Panc1 (cell line): ENCODE measurements around the gene SPATA6L. TPM values are rescaled to one million over a fixed set of nuclear protein-coding genes. Genes with fewer than 3 reads are reported as not detected.

Experiments
- ATAC-seq: fragments of 200-7000 bp; cut with Tn5 transposase; 2 replicates; pipeline ENCODE4 v1.9.1; 2020; ENCODE audit warnings: mild to moderate bottlenecking, moderate library complexity
- BruUV-seq: library from RNA; stranded (reverse); fragments of 400-500 nt; replicated peaks from 2 replicates; lab custom pipeline; 2021; lab: Mats Ljungman, UMichigan
- CTCF ChIA-PET: fragments of 300-600 bp; sonication (Branson Sonifier 250); formaldehyde crosslinking; loops from one replicate; lab custom pipeline; 2022; ENCODE audit warnings: antibody characterized with exemption; lab: Charles Lee
- POLR2A ChIA-PET: fragments of 300-600 bp; sonication (Branson Sonifier 250); formaldehyde crosslinking; loops from one replicate; lab custom pipeline; 2022; ENCODE audit warnings: antibody characterized with exemption; lab: Charles Lee
- DNase-seq: peaks from one replicate; pipeline ENCODE4 v3.0.0-alpha.2; 2010; ENCODE audit warnings: low read depth, low spot score
- H3K27ac ChIP-seq: 2 replicates; pipeline ENCODE4 v1.5.1; 2011; ENCODE audit warnings: mild to moderate bottlenecking, low read length, inconsistent platforms
- H3K27me3 ChIP-seq: fragments of 200-500 bp; sonication (Bioruptor generic); 2 replicates; pipeline ENCODE4 v1.6.0; 2014; ENCODE audit warnings: low read length, inconsistent platforms; ENCODE audit not compliant: control insufficient read depth, insufficient read depth
- H3K36me3 ChIP-seq: fragments of 200-500 bp; sonication (Bioruptor generic); 2 replicates; pipeline ENCODE4 v1.5.1; 2014; ENCODE audit warnings: inconsistent platforms, mild to moderate bottlenecking, low read length, moderate library complexity; ENCODE audit not compliant: control insufficient read depth, insufficient read depth
- H3K4me1 ChIP-seq: 2 replicates; pipeline ENCODE4 v1.5.1; 2011; ENCODE audit warnings: inconsistent platforms, mild to moderate bottlenecking, low read length, moderate library complexity; ENCODE audit not compliant: control insufficient read depth, insufficient read depth
- H3K4me3 ChIP-seq, 2 experiments: 2 replicates each; pipeline ENCODE4 v1.5.1; 2011 to 2012; ENCODE audit warnings: low read depth in 2 of 2, low read length in 2 of 2, mild to moderate bottlenecking in 2 of 2, inconsistent platforms in 1 of 2, moderate library complexity in 1 of 2
- H3K9me3 ChIP-seq: fragments of 200-500 bp; sonication (Bioruptor generic); 2 replicates; pipeline ENCODE4 v1.5.1; 2014; ENCODE audit warnings: low read depth, mild to moderate bottlenecking, inconsistent platforms, low read length, moderate library complexity; ENCODE audit not compliant: control insufficient read depth, insufficient read depth
- POLR2AphosphoS5 ChIP-seq: IDR thresholded peaks from 2 replicates; pipeline ENCODE4 v1.6.1; 2012; ENCODE audit warnings: mild to moderate bottlenecking, low read depth, low read length, moderate library complexity
- SIN3A ChIP-seq: IDR thresholded peaks from 2 replicates; pipeline ENCODE4 v1.6.1; 2012; ENCODE audit warnings: low read depth, mild to moderate bottlenecking, low read length, moderate library complexity, borderline replicate concordance; ENCODE audit not compliant: insufficient read depth
- TCF7L2 ChIP-seq: IDR thresholded peaks from 2 replicates; pipeline ENCODE4 v1.6.1; 2011; ENCODE audit warnings: mild to moderate bottlenecking, low read depth, low read length, inconsistent platforms
- in situ Hi-C: cut with HindIII; loops from 2 replicates; pipeline ENCODE4 v1.10.0; 2016; ENCODE audit warnings: low sequenced_read_pairs, low pct_unique_long_range_greater_than_20kb
- intact Hi-C: fragments of 100-400 bp; cut with micrococcal nuclease; formaldehyde crosslinking; loops from one replicate; pipeline ENCODE4 v1.10.0; 2022; ENCODE audit not compliant: unreplicated experiment
- total RNA-seq: library from RNA; stranded (reverse); gene quantifications from one replicate; pipeline ENCODE4 v1.2.1, GENCODE V29; 2021; ENCODE audit not compliant: unreplicated experiment
- TF ChIP-seq, protein P1 (sequence below): fragments of 450-650 bp; IDR thresholded peaks from 2 replicates; pipeline ENCODE4 v1.5.1; 2017; ENCODE audit warnings: mild to moderate bottlenecking
- TF ChIP-seq, protein P2 (sequence below), 2 experiments: IDR thresholded peaks; 2 replicates each; pipeline ENCODE4 v1.6.1; 2011 to 2012; ENCODE audit warnings: low read depth in 2 of 2, control low read depth in 1 of 2, low read length in 1 of 2, mild to moderate bottlenecking in 1 of 2, moderate library complexity in 1 of 2; ENCODE audit not compliant: insufficient read depth in 1 of 2

SPATA6L gene
- total RNA-seq, 1 experiment from 2014 or later, result 0.13 TPM

DNA sequence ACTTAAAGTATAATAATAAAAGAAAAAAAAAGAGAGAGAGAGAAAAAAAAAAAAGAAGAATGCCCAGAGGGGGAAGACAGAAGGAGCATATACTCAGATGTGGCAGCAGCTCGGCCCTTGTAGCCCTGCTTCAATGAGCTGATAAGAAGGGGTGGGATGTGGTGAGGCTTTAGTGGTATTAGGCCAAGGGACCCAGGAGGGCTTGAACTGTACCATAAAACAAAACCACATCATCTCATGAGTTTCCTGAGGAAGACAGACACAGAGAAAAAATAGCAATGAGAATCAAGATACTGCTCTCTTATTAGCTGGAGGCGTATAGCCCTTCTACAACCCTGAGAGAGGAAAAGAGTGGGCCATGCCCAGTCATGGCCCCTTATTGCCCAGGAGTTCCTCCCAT is 103.2 kb downstream of the SPATA6L start:
- in situ Hi-C loops (no loop called here), intact Hi-C loops (no loop called here)
- Histone ChIP-seq H3K4me3 (no peak overlapping the region), H3K27ac (no peak overlapping the region), H3K36me3 (no peaks in the 10 kb centered on the region), H3K4me1 (no peaks in the 10 kb centered on the region), H3K27me3 (no peaks in the 10 kb centered on the region), H3K9me3 (no peaks in the 10 kb centered on the region)
- no peak for ATAC-seq
- BruUV-seq, result no TSS peak
- no peak for TF ChIP-seq SIN3A
- no peak for TF ChIP-seq POLR2AphosphoS5
- TF ChIP-seq, protein P1, sequence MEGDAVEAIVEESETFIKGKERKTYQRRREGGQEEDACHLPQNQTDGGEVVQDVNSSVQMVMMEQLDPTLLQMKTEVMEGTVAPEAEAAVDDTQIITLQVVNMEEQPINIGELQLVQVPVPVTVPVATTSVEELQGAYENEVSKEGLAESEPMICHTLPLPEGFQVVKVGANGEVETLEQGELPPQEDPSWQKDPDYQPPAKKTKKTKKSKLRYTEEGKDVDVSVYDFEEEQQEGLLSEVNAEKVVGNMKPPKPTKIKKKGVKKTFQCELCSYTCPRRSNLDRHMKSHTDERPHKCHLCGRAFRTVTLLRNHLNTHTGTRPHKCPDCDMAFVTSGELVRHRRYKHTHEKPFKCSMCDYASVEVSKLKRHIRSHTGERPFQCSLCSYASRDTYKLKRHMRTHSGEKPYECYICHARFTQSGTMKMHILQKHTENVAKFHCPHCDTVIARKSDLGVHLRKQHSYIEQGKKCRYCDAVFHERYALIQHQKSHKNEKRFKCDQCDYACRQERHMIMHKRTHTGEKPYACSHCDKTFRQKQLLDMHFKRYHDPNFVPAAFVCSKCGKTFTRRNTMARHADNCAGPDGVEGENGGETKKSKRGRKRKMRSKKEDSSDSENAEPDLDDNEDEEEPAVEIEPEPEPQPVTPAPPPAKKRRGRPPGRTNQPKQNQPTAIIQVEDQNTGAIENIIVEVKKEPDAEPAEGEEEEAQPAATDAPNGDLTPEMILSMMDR, result no peak
- no peak for TF ChIP-seq TCF7L2
- ChIA-PET POLR2A (no interaction called here), CTCF (no interaction called here)
- DNase-seq, result no peak

DNA sequence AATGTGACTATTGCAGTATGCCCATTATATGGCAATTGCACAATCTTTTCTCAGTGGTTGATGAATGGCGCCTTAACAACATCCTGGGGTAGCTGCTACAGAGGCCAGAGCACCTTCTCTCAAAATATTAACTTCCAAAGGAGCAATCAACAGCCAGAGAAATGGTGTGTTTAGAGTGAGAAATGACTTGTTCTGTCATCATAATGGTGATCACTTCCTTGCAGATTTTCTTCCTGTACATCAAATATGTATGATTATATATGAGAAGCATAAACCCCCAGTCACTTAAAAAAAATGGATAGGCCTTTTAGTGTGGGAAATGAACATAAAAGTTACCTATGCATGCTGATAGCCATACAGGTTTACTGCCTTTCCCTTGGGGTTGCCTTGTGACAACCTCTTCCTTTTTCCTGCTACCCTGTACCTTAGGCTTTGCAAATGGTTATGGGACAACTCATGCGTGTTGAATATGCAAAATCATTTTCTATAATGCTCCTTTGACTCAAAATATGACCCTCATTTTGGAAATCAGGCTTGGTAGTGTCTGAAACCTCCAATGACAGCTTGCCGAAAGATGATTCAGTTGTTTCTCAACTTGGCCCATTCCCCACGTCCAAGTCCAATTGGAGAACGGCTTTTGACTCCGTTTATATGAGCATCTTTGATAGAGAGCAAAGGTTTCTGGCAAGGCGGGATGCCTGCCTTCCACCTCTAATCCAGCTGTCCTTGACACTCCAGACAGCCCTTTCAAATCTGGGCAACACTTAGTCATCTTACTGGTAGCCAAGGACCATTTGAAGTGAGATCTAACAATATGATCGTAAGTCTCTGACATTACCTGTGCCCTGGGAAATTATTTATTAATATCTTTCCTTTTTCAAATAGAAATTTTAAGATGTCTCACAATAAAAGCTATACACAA is 106.8 kb downstream of the SPATA6L start:
- ChIA-PET CTCF (no interaction called here), POLR2A (no interaction called here)
- intact Hi-C loops (no loop called here), in situ Hi-C loops (no loop called here)
- H3K9me3 ChIP-seq, result no peaks in the 10 kb centered on the region
- TF ChIP-seq, protein P2, sequence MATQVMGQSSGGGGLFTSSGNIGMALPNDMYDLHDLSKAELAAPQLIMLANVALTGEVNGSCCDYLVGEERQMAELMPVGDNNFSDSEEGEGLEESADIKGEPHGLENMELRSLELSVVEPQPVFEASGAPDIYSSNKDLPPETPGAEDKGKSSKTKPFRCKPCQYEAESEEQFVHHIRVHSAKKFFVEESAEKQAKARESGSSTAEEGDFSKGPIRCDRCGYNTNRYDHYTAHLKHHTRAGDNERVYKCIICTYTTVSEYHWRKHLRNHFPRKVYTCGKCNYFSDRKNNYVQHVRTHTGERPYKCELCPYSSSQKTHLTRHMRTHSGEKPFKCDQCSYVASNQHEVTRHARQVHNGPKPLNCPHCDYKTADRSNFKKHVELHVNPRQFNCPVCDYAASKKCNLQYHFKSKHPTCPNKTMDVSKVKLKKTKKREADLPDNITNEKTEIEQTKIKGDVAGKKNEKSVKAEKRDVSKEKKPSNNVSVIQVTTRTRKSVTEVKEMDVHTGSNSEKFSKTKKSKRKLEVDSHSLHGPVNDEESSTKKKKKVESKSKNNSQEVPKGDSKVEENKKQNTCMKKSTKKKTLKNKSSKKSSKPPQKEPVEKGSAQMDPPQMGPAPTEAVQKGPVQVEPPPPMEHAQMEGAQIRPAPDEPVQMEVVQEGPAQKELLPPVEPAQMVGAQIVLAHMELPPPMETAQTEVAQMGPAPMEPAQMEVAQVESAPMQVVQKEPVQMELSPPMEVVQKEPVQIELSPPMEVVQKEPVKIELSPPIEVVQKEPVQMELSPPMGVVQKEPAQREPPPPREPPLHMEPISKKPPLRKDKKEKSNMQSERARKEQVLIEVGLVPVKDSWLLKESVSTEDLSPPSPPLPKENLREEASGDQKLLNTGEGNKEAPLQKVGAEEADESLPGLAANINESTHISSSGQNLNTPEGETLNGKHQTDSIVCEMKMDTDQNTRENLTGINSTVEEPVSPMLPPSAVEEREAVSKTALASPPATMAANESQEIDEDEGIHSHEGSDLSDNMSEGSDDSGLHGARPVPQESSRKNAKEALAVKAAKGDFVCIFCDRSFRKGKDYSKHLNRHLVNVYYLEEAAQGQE (IDR thresholded peaks at IDR 0.05; ENCODE audit: insufficient read depth in 1 of 2, low read depth in 2 of 2, low read length in 1 of 2), result no peak
- TF ChIP-seq, protein P1, result no peak
- no peak for TF ChIP-seq TCF7L2
- no peak for TF ChIP-seq SIN3A
- TF ChIP-seq POLR2AphosphoS5, result no peak
- H3K27ac ChIP-seq, result no peak overlapping the region
- H3K4me1 ChIP-seq, result no peaks in the 10 kb centered on the region
- ATAC-seq, result no peak
- no peak overlapping the region for H3K4me3 ChIP-seq
- BruUV-seq, result no TSS peak
- H3K27me3 ChIP-seq, result no peaks in the 10 kb centered on the region
- no peak for DNase-seq
- no peaks in the 10 kb centered on the region for H3K36me3 ChIP-seq
